Mesendoderm (in vitro differentiated cells): Measurements from ENCODE around the gene SOX12.

Experiments used
- DNase-seq: peaks from one replicate; pipeline ENCODE4 v3.0.0; 2013
- H2AK5ac ChIP-seq: 2 replicates; pipeline ENCODE4 v1.6.1; 2013; ENCODE audit warnings: low read length, inconsistent platforms
- H2BK120ac ChIP-seq: 2 replicates; pipeline ENCODE4 v1.6.1; 2013; ENCODE audit warnings: low read depth, mild to moderate bottlenecking, low read length, moderate library complexity, mixed read lengths
- H2BK15ac ChIP-seq: replicated peaks from 2 replicates; pipeline ENCODE4 v1.6.1; 2013; ENCODE audit warnings: low read depth, mild to moderate bottlenecking, moderate library complexity
- H2BK5ac ChIP-seq: 2 replicates; pipeline ENCODE4 v1.6.1; 2013; ENCODE audit warnings: low read length, inconsistent platforms
- H3K18ac ChIP-seq: 2 replicates; pipeline ENCODE4 v1.6.1; 2013; ENCODE audit warnings: mild to moderate bottlenecking, low read length, mixed read lengths
- H3K23ac ChIP-seq: one replicate; pipeline ENCODE4 v1.6.1; 2013; ENCODE audit warnings: low read length
- H3K27ac ChIP-seq: 2 replicates; pipeline ENCODE4 v1.5.1; 2013; ENCODE audit warnings: low read depth, mild to moderate bottlenecking, inconsistent platforms, low read length, moderate library complexity
- H3K27me3 ChIP-seq: 2 replicates; pipeline ENCODE4 v1.6.1; 2013; ENCODE audit warnings: low read length, control low read depth, mild to moderate bottlenecking, inconsistent platforms; ENCODE audit not compliant: insufficient read depth, poor library complexity
- H3K36me3 ChIP-seq: 2 replicates; pipeline ENCODE4 v1.6.1; 2013; ENCODE audit warnings: low read length, inconsistent platforms; ENCODE audit not compliant: control insufficient read depth, insufficient read depth
- H3K4ac ChIP-seq: one replicate; pipeline ENCODE4 v1.6.1; 2013; ENCODE audit warnings: low read depth, mild to moderate bottlenecking, low read length, moderate library complexity
- H3K4me1 ChIP-seq: 2 replicates; pipeline ENCODE4 v1.6.1; 2013; ENCODE audit warnings: low read depth, low read length, inconsistent platforms; ENCODE audit not compliant: control insufficient read depth
- H3K4me2 ChIP-seq: 2 replicates; pipeline ENCODE4 v1.6.1; 2013; ENCODE audit warnings: low read length
- H3K4me3 ChIP-seq: 2 replicates; pipeline ENCODE4 v1.5.1; 2013; ENCODE audit warnings: mild to moderate bottlenecking, low read length
- H3K56ac ChIP-seq: one replicate; pipeline ENCODE4 v1.6.1; 2013; ENCODE audit warnings: low read length
- H3K79me1 ChIP-seq: 2 replicates; pipeline ENCODE4 v1.6.1; 2013; ENCODE audit warnings: low read length, inconsistent platforms
- H3K79me2 ChIP-seq: 2 replicates; pipeline ENCODE4 v1.6.1; 2013; ENCODE audit warnings: mild to moderate bottlenecking, low read length; ENCODE audit not compliant: control insufficient read depth, insufficient read depth
- H3K9ac ChIP-seq: 2 replicates; pipeline ENCODE4 v1.6.1; 2013; ENCODE audit warnings: low read length, inconsistent platforms
- H4K5ac ChIP-seq: one replicate; pipeline ENCODE4 v1.6.1; 2013; ENCODE audit warnings: low read length
- H4K8ac ChIP-seq: one replicate; pipeline ENCODE4 v1.6.1; 2013; ENCODE audit warnings: low read depth, mild to moderate bottlenecking, control low read depth, low read length, moderate library complexity
- WGBS: extraction: QIAGEN DNeasy Blood & Tissue Kit; methylation state at CpG from one replicate; pipeline ENCODE4 v1.1.7; 2013; ENCODE audit warnings: low lambda C conversion rate, missing lambda C conversion rate; ENCODE audit not compliant: insufficient coverage; ENCODE audit errors: extremely low coverage; 5-methylcytosine and 5-hydroxymethylcytosine counted together

SOX12 gene

DNA sequence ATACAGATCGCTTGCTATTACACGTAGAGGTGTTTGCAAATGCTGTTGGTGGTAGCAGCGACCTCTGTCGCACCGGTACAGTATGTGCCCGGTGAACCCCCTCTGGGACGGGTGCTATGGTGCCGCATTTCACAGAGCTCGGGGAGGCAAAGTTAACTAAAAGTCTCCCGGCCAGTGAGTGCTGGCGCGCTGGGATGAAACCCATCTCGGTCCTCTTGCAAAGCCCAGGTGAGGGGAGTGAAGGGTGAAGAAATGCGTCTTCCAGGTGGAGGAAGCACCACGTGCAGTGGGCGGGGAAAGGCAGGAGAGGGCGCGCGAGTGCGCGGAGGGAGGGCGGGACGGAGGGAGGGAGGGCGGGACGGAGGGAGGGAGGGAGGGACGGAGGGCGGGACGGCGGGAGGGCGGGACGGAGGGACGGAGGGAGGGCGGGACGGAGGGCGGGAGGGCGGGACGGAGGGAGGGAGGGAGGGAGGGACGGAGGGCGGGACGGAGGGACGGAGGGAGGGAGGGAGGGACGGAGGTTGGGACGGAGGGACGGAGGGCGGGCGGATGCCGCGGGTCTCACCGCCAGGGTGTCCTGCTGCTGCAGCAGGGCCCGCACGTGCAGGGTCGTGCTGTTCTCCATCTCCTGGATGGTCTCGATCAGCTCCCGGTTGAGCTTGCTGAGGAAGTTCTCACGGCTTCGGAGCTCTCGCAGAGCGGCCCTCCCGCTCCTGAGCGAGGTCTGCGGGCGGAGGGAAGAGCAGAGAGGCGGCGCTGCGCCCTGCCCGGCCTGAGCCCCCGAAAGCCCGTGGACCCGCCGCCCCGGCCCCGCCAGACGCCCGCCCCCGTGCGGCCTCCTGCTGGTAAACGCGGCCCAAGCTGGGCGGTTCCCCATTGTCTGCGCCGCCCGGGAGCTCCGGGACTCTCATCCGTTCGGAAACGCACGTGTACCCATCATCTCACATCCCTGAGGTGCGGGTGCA is 46.5 kb upstream of the SOX12 start:
- H2BK15ac ChIP-seq, result no peak overlapping the region
- H2BK120ac ChIP-seq, result no peak overlapping the region
- H3K79me2 ChIP-seq, result no peaks in the 10 kb centered on the region
- H4K8ac ChIP-seq, result no peak overlapping the region
- no peaks in the 10 kb centered on the region for H3K4me1 ChIP-seq
- no peak overlapping the region for H3K23ac ChIP-seq
- H3K18ac ChIP-seq, result no peak overlapping the region
- peak overlapping the region; percentile 56 for H3K4me2 ChIP-seq
- no peaks in the 10 kb centered on the region for H3K79me1 ChIP-seq
- no peak overlapping the region for H4K5ac ChIP-seq
- peak overlapping the region; percentile 59 for H3K9ac ChIP-seq
- DNase-seq, result peak; percentile 77
- H3K4me3 ChIP-seq, result no peak overlapping the region
- H2AK5ac ChIP-seq, result no peak overlapping the region
- WGBS, result no CpG with 5 or more reads among the region's 88 CpGs
- H3K27me3 ChIP-seq, result no peaks in the 10 kb centered on the region
- no peaks in the 10 kb centered on the region for H3K36me3 ChIP-seq
- no peak overlapping the region for H2BK5ac ChIP-seq
- H3K56ac ChIP-seq, result peak overlapping the region; percentile 79
- no peak overlapping the region for H3K27ac ChIP-seq
- H3K4ac ChIP-seq, result no peak overlapping the region

DNA sequence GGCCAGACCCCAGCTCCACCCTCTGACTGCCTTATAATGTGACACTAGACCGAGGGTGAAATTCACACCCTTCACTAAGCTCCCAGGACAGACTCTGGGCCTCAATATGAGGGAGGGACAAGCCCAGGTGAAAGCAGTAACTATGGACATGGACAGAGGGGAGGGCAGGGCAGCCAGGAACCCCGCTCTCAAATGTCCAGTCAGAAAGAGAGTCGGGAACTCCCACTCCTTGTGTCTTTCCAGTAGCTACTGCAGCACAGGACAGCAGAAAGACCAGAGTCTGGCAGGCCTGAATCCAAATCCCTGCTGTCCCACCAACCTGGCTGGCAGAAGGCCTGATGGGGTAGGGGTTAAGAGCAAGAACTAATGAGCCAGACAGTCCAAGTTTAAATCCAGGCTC is 41.2 kb upstream of the SOX12 start:
- H3K27ac ChIP-seq, result no peak overlapping the region
- H3K36me3 ChIP-seq, result no peaks in the 10 kb centered on the region
- H3K4me1 ChIP-seq, result no peaks in the 10 kb centered on the region
- no peak for DNase-seq
- WGBS, result no CpG with 5 or more reads among the region's 3 CpGs
- no peak overlapping the region for H2BK15ac ChIP-seq
- H4K8ac ChIP-seq, result no peak overlapping the region
- H3K23ac ChIP-seq, result no peak overlapping the region
- no peak overlapping the region for H3K9ac ChIP-seq
- H3K4me3 ChIP-seq, result no peak overlapping the region
- H2BK120ac ChIP-seq, result no peak overlapping the region
- no peak overlapping the region for H4K5ac ChIP-seq
- H2AK5ac ChIP-seq, result no peak overlapping the region
- H2BK5ac ChIP-seq, result no peak overlapping the region
- H3K79me2 ChIP-seq, result no peaks in the 10 kb centered on the region
- no peak overlapping the region for H3K18ac ChIP-seq
- no peaks in the 10 kb centered on the region for H3K79me1 ChIP-seq
- no peak overlapping the region for H3K56ac ChIP-seq
- H3K4ac ChIP-seq, result no peak overlapping the region
- no peak overlapping the region for H3K4me2 ChIP-seq
- H3K27me3 ChIP-seq, result no peaks in the 10 kb centered on the region

DNA sequence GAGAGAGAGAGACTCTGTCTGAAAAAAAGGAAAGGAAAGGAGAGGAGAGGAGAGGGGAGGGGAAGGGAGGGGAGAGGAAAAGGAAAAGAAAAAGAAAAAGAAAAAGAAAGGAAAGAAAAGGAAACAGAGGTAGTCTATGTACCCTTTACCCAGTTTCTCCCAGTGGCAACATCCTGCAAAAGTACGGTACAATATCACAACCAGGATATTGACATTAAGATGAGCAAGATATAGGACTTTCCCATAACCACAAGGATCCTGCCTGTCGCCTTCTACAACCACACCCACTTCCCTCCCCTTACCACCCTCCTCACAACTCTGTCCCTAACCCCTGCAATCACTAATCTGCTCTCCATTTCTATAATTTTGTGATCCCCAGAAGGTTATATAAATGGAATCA is 38.8 kb upstream of the SOX12 start:
- Histone ChIP-seq H3K4ac (no peak overlapping the region), H3K4me3 (no peak overlapping the region), H3K9ac (no peak overlapping the region), H3K18ac (no peak overlapping the region), H2BK120ac (no peak overlapping the region), H3K4me2 (no peak overlapping the region), H2BK5ac (no peak overlapping the region), H3K56ac (no peak overlapping the region), H4K8ac (no peak overlapping the region), H2BK15ac (no peak overlapping the region), H3K23ac (no peak overlapping the region), H3K27ac (no peak overlapping the region), H3K4me1 (peaks cover 6% of the 10 kb centered on the region), H3K27me3 (no peaks in the 10 kb centered on the region), H4K5ac (no peak overlapping the region), H2AK5ac (no peak overlapping the region), H3K79me2 (no peaks in the 10 kb centered on the region), H3K79me1 (no peaks in the 10 kb centered on the region), H3K36me3 (no peaks in the 10 kb centered on the region)
- no CpG with 5 or more reads among the region's 2 CpGs for WGBS
- no peak for DNase-seq

GRCh38 chr20:288956-289692 is 36.2 kb upstream of the SOX12 start:
- H3K79me2 ChIP-seq, result no peaks in the 10 kb centered on the region
- no peaks in the 10 kb centered on the region for H3K79me1 ChIP-seq
- H3K36me3 ChIP-seq, result no peaks in the 10 kb centered on the region
- no peak overlapping the region for H3K23ac ChIP-seq
- H4K8ac ChIP-seq, result no peak overlapping the region
- no peak overlapping the region for H3K56ac ChIP-seq
- no peak overlapping the region for H3K9ac ChIP-seq
- no peak overlapping the region for H2BK15ac ChIP-seq
- no peak overlapping the region for H3K27ac ChIP-seq
- H3K4ac ChIP-seq, result no peak overlapping the region
- H3K27me3 ChIP-seq, result no peaks in the 10 kb centered on the region
- H2BK120ac ChIP-seq, result no peak overlapping the region
- no peak overlapping the region for H2AK5ac ChIP-seq
- H3K4me2 ChIP-seq, result no peak overlapping the region
- no peak overlapping the region for H4K5ac ChIP-seq
- no peak overlapping the region for H3K4me3 ChIP-seq
- H3K18ac ChIP-seq, result no peak overlapping the region
- DNase-seq, result no peak
- H2BK5ac ChIP-seq, result no peak overlapping the region
- WGBS, result no CpG with 5 or more reads among the region's 3 CpGs
- peaks cover 6% of the 10 kb centered on the region for H3K4me1 ChIP-seq

DNA sequence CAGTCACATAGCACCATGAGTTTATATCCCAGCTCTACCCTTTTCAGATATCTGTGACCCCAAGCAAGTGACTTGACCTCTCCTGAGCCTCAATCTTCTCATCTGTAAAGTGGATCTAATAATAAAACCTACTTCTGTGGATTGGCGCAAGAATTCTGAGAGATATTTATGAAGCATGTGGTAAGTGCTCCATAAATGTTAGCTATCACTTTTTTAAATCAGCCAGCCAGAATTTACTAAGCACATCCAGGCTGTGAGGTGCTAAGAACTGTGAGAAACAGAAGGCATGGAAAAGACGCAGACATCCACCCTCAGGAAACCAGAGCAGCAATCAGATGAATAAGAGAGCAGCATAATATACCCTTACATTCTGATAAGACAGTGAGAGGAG is 35.7 kb upstream of the SOX12 start:
- no CpG with 5 or more reads among the region's 2 CpGs for WGBS
- Histone ChIP-seq H3K36me3 (no peaks in the 10 kb centered on the region), H3K4ac (no peak overlapping the region), H3K4me1 (peaks cover 6% of the 10 kb centered on the region), H3K4me2 (peak overlapping the region; percentile 63), H3K23ac (no peak overlapping the region), H2BK15ac (no peak overlapping the region), H3K79me1 (no peaks in the 10 kb centered on the region), H3K9ac (peak overlapping the region; percentile 72), H3K18ac (peak overlapping the region; percentile 3), H2AK5ac (no peak overlapping the region), H3K4me3 (peak overlapping the region; percentile 59), H3K79me2 (no peaks in the 10 kb centered on the region), H4K5ac (no peak overlapping the region), H4K8ac (no peak overlapping the region), H2BK5ac (no peak overlapping the region), H3K27me3 (no peaks in the 10 kb centered on the region), H3K56ac (peak overlapping the region; percentile 87), H2BK120ac (no peak overlapping the region), H3K27ac (no peak overlapping the region)
- no peak for DNase-seq
